Dermis microvascular lymphatic vessel endothelial cell (primary cell): ENCODE results near the gene CNTFR. TPM values are rescaled to one million over a fixed set of nuclear protein-coding genes. Genes with fewer than 3 reads are reported as not detected.

Experiments
- DNase-seq, 2 donors: peaks; one replicate each; pipeline versions ENCODE4 v3.0.0 to v3.0.0-alpha.2; 2010; ENCODE audit warnings: low read depth in 2 of 2
- total RNA-seq: library from RNA; depleted of rRNA; stranded (reverse); fragments of >200 nt; gene quantifications from 2 replicates; pipeline ENCODE4 v1.2.1, GENCODE V29; 2014

Gene CNTFR
- total RNA-seq, 1 donor from 2014 or later, result not detected

- no peak for DNase-seq
These were observed 80.6 kb downstream of the CNTFR start for GRCh38 chr9:34508951-34509350.

DNA sequence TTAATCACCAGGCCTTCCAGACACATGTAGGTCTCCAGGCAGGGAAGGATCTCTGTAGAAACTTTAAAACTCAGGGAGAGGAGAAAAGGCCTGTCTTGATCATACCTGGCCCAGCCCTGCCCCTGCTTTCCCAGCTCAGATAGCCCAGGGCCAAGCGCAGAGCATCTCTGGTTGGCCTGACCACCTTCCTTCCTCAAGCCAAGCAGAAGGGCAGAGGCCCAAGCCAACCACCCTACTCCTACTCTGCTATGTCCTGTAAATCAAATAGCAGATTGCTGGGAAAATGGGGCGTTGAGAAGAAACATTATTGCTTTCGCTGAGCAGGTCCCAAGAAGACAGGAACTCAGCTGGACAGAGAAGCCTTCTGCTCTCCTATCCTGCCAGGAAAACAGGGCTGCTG lies 81.1 kb downstream of the CNTFR start:
- no peak for DNase-seq

DNA sequence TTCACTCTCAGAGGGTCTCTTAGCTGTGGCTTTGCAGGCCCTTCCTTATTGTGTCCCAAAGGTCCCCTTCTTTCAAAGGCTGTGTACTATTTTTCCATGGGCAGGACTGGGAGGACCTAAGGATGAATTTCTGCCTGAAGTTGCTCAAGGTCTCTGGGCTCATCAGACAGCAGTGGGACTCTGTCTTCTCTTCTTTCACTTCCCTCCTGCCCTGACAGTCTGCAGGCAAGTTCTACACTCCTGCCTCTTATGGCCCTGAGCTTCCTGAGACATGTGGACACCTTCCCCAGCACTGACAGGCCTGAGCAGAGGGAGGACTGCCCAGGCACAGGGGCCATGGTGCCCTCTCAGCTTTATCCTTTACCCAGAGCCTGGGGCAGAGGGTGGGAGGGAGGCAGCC lies 81.6 kb downstream of the CNTFR start:
- DNase-seq, result no peak

- DNase-seq, result no peak
These were observed 82.0 kb downstream of the CNTFR start for GRCh38 chr9:34507556-34507955.

DNA sequence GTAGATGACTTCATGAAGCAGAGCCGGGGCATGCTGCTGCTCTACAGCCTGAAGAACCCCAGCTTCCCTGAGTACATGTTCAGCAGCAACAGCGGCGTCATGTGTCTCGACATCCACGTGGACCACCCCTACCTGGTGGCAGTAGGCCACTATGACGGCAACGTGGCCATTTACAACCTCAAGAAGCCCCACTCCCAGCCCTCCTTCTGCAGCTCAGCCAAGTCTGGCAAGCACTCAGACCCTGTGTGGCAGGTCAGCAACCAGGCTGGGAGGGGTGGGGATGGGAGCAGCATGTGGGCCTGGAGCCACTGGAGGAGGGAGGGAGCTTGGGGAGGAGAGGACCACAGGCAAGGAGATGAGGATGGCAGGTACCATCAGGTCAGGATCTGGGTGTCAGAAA lies 82.9 kb downstream of the CNTFR start:
- no peak for DNase-seq

DNA sequence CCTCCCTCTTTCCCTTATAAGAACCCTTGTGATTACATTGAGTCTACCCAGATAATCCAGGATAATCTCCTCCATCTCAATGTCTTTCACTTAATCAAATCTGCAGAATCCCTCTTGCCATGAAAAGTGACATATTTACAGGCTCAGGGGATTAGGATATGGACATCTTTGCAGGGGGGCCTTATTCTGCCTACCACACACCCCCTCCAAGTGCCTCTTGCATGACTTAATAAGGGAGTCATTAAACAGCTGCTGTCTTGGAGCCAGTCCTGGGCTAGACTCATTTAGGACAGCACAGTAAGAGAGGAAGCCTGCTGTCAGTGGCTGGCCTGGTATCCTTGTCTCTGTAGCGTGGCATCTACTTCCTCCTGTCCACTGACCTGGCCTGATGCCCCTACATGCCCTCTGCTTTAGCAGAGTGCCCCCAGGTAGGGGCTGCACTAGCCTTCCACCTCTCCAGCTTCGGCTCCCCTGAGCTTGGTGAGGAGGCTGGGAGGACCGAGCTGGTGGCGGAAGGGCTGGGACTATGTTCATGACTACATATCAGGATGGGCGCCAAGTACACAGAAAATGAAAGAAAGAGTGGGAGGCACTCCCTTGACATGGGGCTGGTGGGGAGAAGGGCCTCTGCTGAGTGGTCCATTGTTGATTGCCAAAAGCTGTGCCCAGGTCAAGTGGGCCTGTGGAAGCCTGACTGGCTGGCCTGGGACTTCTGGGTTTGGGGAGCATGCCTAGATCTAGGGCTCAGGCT lies 84.0 kb downstream of the CNTFR start:
- DNase-seq, result no peak

- DNase-seq, result no peak
These were observed 86.1 kb downstream of the CNTFR start for GRCh38 chr9:34503406-34503805.

- no peak for DNase-seq
These were observed 86.6 kb downstream of the CNTFR start for GRCh38 chr9:34502891-34503290.

DNA sequence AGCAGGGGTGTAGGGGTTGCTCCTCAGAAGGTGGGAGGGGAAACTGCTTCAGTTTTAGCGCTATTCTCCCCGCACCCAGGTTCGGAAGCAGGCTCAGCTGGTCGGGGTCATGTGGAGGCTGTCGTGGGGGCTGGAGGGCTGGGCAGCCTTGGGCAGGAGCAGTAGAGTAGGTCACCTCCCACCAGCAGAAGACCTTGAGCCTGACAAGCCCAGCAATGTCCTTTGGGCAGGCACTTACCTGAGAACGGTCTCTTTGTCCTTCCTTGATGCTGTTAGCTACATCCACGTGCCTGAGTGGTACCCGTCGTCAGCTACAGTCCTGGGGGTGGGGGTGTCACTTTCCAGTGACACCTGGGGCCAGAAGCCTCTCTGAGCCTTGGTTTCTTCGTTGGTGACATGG lies 87.1 kb downstream of the CNTFR start:
- DNase-seq, result no peak

- DNase-seq, result peak in 1 of 2 donors; percentile 38
These were observed 87.6 kb downstream of the CNTFR start for GRCh38 chr9:34501889-34502425.

Other genes starting within 250 kb of the CNTFR start
- 2.4 and 3.2 TPM in 2 replicates for gene MYORG, start 212.8 kb downstream of the CNTFR start, total RNA-seq
- 5.0 and 6.1 TPM in 2 replicates for gene FAM219A, start 131.2 kb downstream of the CNTFR start, total RNA-seq
- not detected in 2 replicates for gene DNAI1, start 130.9 kb downstream of the CNTFR start, total RNA-seq
- gene ENHO, start 66.7 kb downstream of the CNTFR start, total RNA-seq, result under 0.01 TPM in 1 of 2 replicates, not detected in the other
- 16.9 and 17.7 TPM in 2 replicates for gene RPP25L, start 22.4 kb upstream of the CNTFR start, total RNA-seq
- gene DCTN3, start 30.8 kb upstream of the CNTFR start, total RNA-seq, result 76.0 and 80.8 TPM in 2 replicates
- gene ARID3C, start 39.3 kb upstream of the CNTFR start, total RNA-seq, result 0.25 TPM in 1 of 2 replicates, not detected in the other
- gene SIGMAR1, start 48.1 kb upstream of the CNTFR start, total RNA-seq, result 34.9 and 48.4 TPM in 2 replicates
- 23.5 and 33.4 TPM in 2 replicates for gene GALT, start 57.0 kb upstream of the CNTFR start, total RNA-seq
- 3.5 and 4.9 TPM in 2 replicates for gene IL11RA, start 62.5 kb upstream of the CNTFR start, total RNA-seq
- gene CCL27, start 72.9 kb upstream of the CNTFR start, total RNA-seq, result not detected in 2 replicates
- not detected in 2 replicates for gene CCL19, start 101.6 kb upstream of the CNTFR start, total RNA-seq
- gene CCL21, start 120.4 kb upstream of the CNTFR start, total RNA-seq, result 1.8 and 12.0 TPM in 2 replicates